Mucosa of descending colon (tissue), 3 donors: ENCODE data around the gene FLT4. TPM values are rescaled to one million over a fixed set of nuclear protein-coding genes. Genes with fewer than 3 reads are reported as not detected.

Experiments
- ATAC-seq: fragments of 200-7000 bp; cut with Tn5 transposase; one replicate; pipeline ENCODE4 v1.9.1; 2020; ENCODE audit warnings: mild to moderate bottlenecking, moderate library complexity
- DNase-seq, 3 donors: peaks; one replicate each; pipeline ENCODE4 v3.0.0-alpha.2; 2020
- H3K36me3 ChIP-seq: fragments of 200-600 bp; one replicate; pipeline ENCODE4 v1.8.0; 2021; ENCODE audit warnings: low read depth, mild to moderate bottlenecking
- H3K4me1 ChIP-seq: fragments of 200-600 bp; one replicate; pipeline ENCODE4 v1.8.0; 2021; ENCODE audit warnings: low read depth, mild to moderate bottlenecking
- H3K4me3 ChIP-seq: fragments of 200-600 bp; one replicate; pipeline ENCODE4 v1.8.0; 2021; ENCODE audit warnings: mild to moderate bottlenecking
- H3K9me3 ChIP-seq: fragments of 200-600 bp; one replicate; pipeline ENCODE4 v1.8.0; 2021; ENCODE audit warnings: mild to moderate bottlenecking
- CTCF ChIP-seq: fragments of 200-600 bp; IDR thresholded peaks from one replicate; pipeline ENCODE4 v1.8.0; 2022; ENCODE audit warnings: antibody characterized with exemption, mild to moderate bottlenecking
- intact Hi-C, 2 donors: fragments of 100-400 bp; cut with DNase I in 1 of 2; cut with micrococcal nuclease in 1 of 2; formaldehyde crosslinking; loops; one replicate each; pipeline versions ENCODE4 v1.11.0 to v1.11.1; 2022; cut with DNase I, micrococcal nuclease
- total RNA-seq, 3 donors: library from RNA; stranded (reverse); fragmentation: NEBNext Ultra II Directional in 2 of 3; extraction: Animal tissue kit (Norgen Biotek cat#: 25700) in 2 of 3; gene quantifications; one replicate each; pipeline versions ENCODE4 v1.2.1 to v1.2.4, GENCODE V29; 2021 to 2023
- donor health status: DM: no; HTN: no; CAD: no; lungs with moderate emphysema.
- donor health status: DM: no; HTN: no; CAD: no.
- donor health status: DM: no; HTN: yes; CAD: no.

The FLT4 gene
- total RNA-seq, 3 donors from 2014 or later: 2.8 to 9.7 (median 6.0) TPM

DNA sequence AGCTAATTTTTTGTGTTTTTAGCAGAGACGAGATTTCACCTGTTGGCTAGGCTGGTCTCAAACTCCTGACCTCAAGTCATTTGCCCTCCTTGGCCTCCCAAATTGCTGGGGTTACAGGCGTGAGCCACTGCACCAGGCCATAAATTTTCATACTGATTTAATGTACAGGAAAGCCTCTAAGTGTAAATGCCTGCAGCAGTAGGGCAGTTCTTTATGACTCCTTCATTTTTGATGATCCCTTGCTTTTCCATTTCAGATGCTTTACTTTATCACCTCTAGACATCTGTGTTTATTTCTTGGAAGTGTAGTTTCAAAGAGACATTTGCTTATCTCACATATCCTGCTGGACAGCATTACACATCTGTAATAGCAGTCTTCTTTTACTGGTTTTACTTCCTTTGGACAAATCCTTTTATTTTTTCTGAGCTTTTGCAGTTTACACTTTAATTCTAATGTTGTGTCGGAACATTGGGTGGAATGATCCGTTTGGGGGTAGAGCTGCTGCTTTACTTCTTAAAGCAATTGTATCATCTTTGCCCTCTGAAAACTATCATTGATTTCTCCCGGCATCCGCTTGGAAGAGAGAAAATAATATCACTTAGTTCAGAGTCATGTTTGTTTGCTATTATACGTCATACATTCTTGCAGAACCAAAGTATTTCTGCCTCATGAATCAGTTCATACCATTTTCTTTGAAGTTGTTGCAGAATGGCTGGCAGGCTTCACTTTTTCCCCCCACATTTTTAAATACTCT, 94.1 kb downstream of the FLT4 start:
- no peaks in the 10 kb centered on the region for H3K4me1 ChIP-seq
- no peak for TF ChIP-seq CTCF
- no peaks in the 10 kb centered on the region for H3K36me3 ChIP-seq
- no peaks in the 10 kb centered on the region for H3K9me3 ChIP-seq
- no peak for DNase-seq
- H3K4me3 ChIP-seq: no peak overlapping the region
- intact Hi-C loops: no loop called here
- no peak for ATAC-seq

DNA sequence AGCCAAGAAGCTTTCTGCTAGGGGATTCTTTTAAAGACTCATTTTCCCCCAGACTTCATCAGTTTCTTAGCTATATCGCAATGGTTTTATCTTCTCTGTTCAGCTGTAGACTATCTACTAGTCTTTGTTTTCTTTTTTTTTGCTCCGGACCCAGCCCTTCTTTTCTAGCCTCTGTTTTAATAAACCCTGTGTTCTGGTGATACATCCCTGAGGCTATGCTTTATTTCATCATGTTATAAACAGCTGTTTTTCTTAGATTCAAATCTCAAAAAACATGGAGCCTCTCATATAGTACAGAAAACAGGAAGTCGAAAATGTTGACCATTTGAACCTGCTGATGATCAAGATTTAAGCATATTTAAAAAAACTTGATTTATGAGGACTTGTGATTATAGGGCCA, 95.9 kb downstream of the FLT4 start:
- TF ChIP-seq CTCF: no peak
- ATAC-seq (no peak), DNase-seq (no peak)
- Histone ChIP-seq H3K4me1 (no peaks in the 10 kb centered on the region), H3K4me3 (no peak overlapping the region), H3K36me3 (no peaks in the 10 kb centered on the region), H3K9me3 (no peaks in the 10 kb centered on the region)
- intact Hi-C loops: no loop called here

Other genes starting within 250 kb of the FLT4 start
- 10 to 100 TPM; 20.9 to 33.7 (median 25.2) TPM for gene CNOT6, start 155.2 kb downstream of the FLT4 start, total RNA-seq
- gene SCGB3A1, start 58.1 kb downstream of the FLT4 start, total RNA-seq: not detected
- not detected for gene OR2Y1, start 90.5 kb upstream of the FLT4 start, total RNA-seq
- 100 to 1,000 TPM in 2 of 3 donors, 10 to 100 TPM in 1; 89.8 to 117 (median 104) TPM for gene MGAT1, start 153.2 kb upstream of the FLT4 start, total RNA-seq
- gene ZFP62, start 211.7 kb upstream of the FLT4 start, total RNA-seq: 10 to 100 TPM; 37.3 to 41.5 (median 40.2) TPM
- 10 to 100 TPM; 39.2 to 82.2 (median 63.5) TPM for gene BTNL8, start 249.6 kb upstream of the FLT4 start, total RNA-seq